Tibial nerve (tissue), 4 donors: Measurements from ENCODE around the gene NTM.

Experiments
- CTCF ChIP-seq, 5 experiments: fragments of 200-600 bp in 3 of 5; fragments of 450-650 bp in 2 of 5; sonication (generic) in 3 of 5; IDR thresholded peaks; one replicate each; pipeline ENCODE4 v1.5.1; 2016 to 2019; ENCODE audit warnings: antibody characterized with exemption in 5 of 5, mild to moderate bottlenecking in 3 of 5, moderate library complexity in 2 of 5
- EP300 ChIP-seq, 2 donors: sonication (generic); formaldehyde crosslinking; IDR thresholded peaks; one replicate each; pipeline ENCODE4 v1.6.1; 2017; ENCODE audit warnings: antibody characterized with exemption in 2 of 2, mild to moderate bottlenecking in 1 of 2
- POLR2A ChIP-seq, 2 donors: fragments of 450-650 bp; IDR thresholded peaks; one replicate each; pipeline ENCODE4 v1.6.1; 2017; ENCODE audit warnings: antibody characterized with exemption in 2 of 2, mild to moderate bottlenecking in 2 of 2, moderate library complexity in 2 of 2

GRCh38 chr11:132237781-132238180 is 867.4 kb downstream of the NTM start:
- TF ChIP-seq EP300 (IDR thresholded peaks at IDR 0.05) (no peak), CTCF (IDR thresholded peaks at IDR 0.05) (no peak), POLR2A (IDR thresholded peaks at IDR 0.05) (no peak)
